GM18858 (cell line): ENCODE results near the gene SUN1.

Experiments used
- ATAC-seq: cut with Tn5 transposase; IDR thresholded peaks from one replicate; pipeline ENCODE4 v1.9.1; 2021; ENCODE audit not compliant: unreplicated experiment

Gene SUN1

DNA sequence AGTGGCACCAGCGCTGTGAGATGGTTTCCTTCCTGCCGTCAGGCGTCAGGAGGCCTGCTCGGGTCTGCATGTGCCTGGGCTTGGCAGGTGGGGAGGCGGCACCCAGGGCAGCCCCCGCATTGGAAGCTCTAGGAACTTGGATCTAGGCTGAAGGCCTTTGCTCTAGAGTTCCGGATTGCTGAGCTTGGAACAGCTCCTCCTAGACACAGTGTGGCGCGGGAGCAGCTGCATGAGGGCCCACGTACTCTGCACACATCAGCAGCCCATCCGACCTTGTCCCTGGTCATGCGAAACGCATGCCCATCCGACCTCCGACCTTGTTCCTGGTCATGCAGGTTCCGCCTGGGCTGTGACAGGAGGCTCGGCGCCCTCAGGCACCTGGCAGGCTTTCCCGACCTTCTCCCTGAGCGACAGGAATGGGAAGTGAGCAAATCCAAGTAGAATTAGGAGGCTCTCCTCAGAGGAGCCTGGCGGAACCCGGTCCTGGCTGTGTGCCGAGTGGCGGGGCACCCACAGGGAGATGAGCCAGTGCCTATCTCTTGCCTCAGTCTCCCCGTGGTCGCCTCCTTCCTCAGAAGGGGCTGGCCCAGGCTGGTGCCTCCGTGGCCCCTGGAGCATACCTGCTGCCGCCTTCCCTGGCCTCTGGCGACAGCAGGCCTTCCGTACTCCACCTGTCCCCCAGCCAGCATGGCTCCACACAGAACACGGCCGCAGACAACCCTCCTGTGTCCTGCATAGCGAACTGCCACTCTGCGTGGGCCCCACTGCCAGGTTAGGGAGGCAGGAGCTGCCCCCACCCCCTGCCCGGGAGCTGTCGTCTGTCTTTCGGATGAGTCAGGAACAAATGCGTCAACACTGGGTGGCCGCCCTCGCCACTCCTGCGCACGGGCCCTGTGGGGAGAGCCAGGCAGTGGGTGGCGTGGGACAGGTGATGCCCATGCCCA, 56.1 kb downstream of the SUN1 start:
- no peak for ATAC-seq

- no peak for ATAC-seq
Measured at GRCh38 chr7:889025-889390, 56.7 kb downstream of the SUN1 start.

- no peak for ATAC-seq
Measured at GRCh38 chr7:889391-889790, 57.1 kb downstream of the SUN1 start.

DNA sequence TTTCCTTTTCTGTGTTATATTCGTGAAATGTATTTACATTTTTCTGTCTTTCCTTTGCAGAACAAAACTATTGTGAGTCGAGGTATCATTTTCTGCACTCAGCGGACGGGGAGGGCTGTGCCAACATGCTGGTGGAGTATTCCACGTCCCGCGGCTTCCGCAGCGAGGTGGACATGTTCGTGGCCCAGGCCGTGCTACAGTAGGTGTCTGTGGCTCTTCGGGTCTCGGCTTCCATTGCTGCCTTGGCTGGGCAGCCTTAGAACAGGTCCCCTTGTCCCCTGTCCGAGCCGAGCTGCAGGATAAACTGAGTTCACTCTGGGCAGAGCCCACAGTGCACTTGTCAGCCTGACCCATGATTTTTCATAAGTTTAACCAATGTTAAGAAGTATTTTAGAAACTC, 58.6 kb downstream of the SUN1 start:
- no peak for ATAC-seq

- ATAC-seq: no peak
Measured at GRCh38 chr7:891291-891690, 59.0 kb downstream of the SUN1 start.

DNA sequence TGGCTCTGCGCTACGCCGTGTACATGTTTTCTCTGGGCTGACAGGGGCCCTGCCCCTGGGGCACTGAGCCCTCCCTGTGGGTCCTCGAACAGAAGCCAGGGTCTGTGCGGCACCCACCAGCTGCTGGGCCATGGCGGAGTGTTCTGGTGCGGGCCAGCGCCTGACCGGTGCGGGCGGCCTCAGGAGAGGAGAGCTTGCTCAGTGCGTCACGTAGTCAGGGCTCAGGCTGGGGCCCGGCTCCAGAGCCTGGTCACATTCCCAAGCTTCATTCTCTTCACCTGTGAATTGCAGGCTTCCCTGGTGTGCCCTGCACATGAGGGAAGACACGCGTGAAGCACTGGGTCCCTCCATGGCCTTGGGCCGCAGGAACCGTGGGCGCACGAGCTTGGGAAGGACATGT, 59.5 kb downstream of the SUN1 start:
- ATAC-seq: no peak

DNA sequence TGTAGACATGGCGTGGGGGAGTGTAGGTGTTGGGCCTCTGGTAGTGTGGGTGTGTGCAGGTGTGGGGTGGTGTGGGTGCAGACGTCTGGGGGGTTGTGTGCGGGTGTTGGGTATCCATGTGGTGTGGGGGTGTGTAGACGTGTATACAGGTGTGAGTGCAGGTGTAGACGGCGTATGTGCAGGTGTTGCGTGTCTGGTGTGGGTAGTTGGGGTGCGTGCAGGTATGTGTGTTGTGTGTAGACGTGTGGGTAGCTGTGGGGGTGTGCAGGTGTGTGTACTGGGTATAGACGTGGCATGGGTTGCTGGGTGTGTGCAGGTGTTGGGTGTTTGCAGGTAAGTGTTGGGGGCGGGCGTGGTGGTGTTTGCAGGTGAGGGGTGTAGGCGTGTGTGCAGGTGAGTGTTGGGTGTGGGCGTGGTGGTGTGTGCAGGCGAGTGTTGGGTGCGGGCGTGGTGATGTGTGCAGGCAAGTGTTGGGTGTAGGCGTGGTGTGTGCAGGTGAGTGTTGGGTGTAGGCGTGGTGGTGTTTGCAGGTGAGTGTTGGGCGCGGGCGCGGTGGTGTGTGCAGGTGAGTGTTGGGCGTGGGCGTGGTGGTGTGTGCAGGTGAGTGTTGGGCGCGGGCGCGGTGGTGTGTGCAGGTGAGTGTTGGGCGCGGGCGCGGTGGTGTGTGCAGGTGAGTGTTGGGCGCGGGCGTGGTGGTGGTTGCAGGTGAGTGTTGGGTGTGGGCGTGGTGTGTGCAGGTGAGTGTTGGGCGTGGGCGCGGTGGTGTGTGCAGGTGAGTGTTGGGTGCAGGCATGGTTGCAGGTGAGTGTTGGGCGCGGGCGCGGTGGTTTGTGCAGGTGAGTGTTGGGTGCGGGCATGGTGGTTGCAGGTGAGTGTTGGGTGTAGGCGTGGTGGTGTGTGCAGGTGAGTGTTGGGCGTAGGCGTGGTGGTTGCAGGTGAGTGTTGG, 60.6 kb downstream of the SUN1 start:
- no peak for ATAC-seq

DNA sequence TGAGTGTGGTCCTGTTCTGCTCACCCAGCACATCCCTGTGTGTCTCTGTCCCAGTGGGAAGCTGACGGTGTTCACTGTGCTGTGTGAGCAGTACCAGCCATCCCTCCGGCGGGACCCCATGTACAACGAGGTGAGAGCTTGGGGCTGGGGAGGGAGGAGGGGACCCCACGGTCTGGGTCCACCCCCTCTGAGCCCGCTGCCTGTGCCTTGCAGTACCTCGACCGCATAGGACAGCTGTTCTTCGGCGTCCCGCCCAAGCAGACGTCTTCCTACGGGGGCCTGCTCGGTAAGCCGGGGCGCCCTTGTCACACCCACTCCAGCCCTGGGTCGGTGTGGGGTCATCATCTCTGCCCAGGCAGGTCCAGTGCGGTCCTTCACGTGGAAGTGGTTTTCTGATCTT, 61.4 kb downstream of the SUN1 start:
- no peak for ATAC-seq

GRCh38 chr7:894164-894867, 62.0 kb downstream of the SUN1 start:
- ATAC-seq: no peak

DNA sequence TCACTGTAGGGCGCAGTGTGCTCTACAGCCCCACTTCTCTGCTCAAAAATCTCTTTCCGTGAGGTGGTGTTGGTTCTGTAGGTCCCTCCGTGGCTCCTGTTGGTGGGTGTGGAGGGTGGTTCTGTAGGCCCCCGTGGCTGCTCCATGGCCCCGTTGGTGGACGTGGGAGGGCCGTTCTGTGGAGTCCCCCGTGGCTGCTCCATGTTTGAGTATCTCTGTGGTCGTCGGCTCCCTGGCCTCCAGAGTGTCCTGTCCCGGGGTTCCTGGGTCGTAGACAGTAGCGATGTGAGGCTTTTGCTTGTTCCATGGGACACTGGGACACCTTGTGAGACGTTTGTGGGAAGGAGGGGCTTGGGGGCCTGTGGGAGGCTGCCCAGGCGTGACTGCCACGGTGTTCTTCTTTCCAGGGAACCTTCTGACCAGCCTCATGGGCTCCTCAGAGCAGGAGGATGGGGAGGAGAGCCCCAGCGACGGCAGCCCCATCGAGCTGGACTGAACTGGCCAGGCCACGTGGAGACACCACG, 62.7 kb downstream of the SUN1 start:
- ATAC-seq: no peak

DNA sequence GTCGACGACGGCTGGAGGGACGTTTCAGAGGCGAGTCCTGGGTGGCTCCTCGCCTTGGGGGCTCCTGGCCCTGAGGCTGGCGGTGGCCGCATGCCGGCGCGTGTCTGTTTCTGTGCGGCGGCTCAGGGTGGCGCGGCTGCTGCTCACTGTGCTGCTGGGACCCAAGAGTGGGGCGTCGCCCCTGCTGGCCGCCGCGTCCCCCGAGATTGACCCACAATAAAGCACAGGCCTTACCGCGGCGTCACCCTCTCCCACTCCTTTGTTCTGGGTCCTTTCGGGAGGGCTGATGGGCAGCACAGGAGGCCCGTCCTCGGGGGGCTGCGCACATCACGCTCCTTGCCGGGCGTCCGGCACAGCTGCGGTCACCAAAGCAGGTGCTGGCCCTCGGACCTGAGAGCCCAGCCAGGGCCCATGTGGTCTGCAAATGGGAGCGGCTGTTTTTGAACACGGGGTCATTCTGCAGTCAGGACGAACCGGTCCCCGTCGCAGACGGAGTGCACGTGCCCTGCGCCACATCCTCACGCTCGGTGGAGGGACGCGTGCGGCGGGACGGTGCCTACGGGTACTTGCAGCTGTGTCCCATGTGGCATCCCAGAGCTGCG, 63.3 kb downstream of the SUN1 start:
- no peak for ATAC-seq

GRCh38 chr7:896346-897075, 64.2 kb downstream of the SUN1 start:
- no peak for ATAC-seq

DNA sequence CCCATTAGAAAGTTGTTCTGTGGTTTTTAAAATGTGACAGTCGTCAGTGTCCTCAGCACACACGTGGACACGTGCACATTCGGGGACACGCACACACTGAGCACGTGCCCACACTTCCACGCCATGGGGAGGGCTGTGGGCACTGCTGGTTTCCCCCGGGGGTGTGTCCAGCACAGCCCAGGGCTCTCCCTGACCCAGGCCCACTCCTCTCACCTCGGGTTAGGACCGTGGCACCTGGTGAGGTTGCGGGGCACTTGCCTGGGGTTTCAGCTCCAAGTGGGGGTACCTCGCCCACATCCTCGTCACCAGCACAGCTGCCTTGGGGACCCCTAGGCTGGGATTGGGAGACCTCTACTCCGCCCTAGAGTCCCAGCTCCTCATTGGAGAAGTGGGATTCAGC, 64.8 kb downstream of the SUN1 start:
- ATAC-seq: no peak

DNA sequence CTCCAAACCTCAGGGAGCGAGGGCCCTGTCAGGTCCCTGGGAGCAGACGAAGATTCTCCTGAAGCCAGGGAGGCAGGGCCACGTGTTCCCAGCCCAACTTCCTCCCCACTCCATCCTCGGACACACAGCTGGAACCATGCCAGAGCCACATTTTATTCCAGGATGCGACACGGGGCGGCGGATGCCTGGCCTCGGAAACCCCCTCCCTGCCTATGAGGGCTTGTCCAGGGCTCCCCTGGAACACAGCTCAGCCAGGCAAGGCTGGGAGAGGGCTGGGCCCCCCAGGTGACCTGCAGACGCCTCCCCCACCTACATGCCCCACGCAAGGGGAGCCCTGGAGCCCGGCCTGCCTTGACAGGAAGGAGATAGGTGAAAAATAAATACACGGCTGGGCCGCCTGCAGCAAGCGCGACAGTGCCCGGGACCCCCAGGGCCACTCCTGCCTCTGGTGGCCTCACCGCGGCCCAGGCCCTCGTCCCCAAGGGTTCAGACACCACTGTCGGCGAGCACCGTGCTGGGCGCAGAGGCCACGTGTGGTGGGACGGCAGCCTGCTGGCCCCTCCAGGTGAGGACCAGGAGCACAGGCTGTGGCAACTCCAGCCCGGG, 65.6 kb downstream of the SUN1 start:
- no peak for ATAC-seq

DNA sequence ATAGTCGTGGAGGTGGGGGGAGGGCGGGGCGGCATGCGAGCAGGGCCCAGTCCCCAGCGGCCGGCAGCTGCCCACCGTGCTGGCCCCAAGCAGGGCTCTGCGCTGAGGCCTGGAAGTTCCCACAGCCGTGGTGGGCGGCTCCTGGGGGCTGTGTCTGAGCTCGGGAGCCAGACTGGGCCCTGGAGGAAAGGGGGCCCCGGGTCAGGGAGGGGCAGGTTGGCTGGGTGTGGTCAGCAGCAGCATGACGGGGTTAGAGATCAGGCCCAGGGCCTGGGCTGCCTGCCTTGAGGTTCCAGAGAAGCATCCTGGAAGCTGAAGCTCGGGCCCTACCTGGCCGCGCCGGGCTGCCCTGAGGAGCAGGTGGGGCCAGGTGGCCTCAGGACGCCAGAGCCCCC, 66.2 kb downstream of the SUN1 start:
- no peak for ATAC-seq

DNA sequence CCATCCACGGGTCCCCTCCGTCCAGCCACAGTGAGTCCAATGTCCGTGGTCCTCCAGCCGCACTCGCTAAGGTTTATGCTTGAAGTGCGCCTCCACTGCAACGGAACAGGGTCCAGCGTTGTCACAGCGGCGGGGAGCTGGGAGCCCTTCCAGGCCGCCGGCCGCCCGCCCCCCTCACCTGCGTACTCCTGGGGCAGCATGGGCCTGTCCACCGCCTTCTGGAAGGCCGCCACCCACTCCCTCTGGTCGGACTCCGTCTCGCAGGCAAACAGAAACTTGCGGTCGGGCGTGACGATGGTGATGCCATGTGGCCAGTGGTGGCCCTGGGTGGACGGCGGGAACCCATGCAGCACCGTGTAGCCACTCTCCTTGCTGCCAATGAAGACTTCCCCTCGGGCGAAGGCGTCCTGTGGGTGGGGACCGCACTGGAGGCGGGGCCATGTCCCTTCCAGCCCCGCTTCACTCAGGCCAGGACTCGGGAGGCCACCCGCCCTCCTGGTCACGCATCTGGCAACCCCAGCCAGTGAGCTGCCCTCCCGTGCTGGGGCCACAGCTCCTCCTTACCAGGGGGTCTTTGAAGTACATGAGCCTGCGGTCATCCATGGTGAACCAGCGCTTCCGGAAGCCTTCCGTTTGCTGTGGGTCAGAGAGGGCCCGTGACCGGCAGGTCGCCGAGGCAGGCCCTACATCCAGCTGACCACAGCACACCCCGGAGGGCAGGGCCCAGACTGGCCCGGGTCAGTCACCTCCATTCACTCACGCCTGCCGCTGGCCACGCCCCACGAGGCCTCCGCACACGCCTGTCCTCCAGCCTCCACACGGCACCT, 66.8 kb downstream of the SUN1 start:
- no peak for ATAC-seq

- no peak for ATAC-seq
Measured at GRCh38 chr7:899806-900205, 67.5 kb downstream of the SUN1 start.

GRCh38 chr7:900331-901040, 68.2 kb downstream of the SUN1 start:
- ATAC-seq: no peak
